GM18867 (cell line): Measurements from ENCODE around the gene UBE2D2.
A peak's percentile ranks its signal among the peaks of the same experiment; 100 is the strongest.

ENCODE experiments used
- ATAC-seq: cut with Tn5 transposase; IDR thresholded peaks from one replicate; pipeline ENCODE4 v1.9.1; 2021; ENCODE audit warnings: mild to moderate bottlenecking, moderate library complexity; ENCODE audit not compliant: unreplicated experiment

UBE2D2 gene

GRCh38 chr5:139658928-139659667 is 98.0 kb downstream of the UBE2D2 start:
- no peak for ATAC-seq

- ATAC-seq = no peak
These were observed 98.6 kb downstream of the UBE2D2 start for GRCh38 chr5:139659695-139660101.

- ATAC-seq = no peak
These were observed 99.2 kb downstream of the UBE2D2 start for GRCh38 chr5:139660105-139660922.

GRCh38 chr5:139660923-139661814 is 100.0 kb downstream of the UBE2D2 start:
- no peak for ATAC-seq

- ATAC-seq = no peak
These were observed 101.5 kb downstream of the UBE2D2 start for GRCh38 chr5:139662617-139663016.

- no peak for ATAC-seq
These were observed 102.3 kb downstream of the UBE2D2 start for GRCh38 chr5:139663207-139664085.

- peak; percentile 61 for ATAC-seq
These were observed 103.1 kb downstream of the UBE2D2 start for GRCh38 chr5:139664086-139664693.

- no peak for ATAC-seq
These were observed 103.7 kb downstream of the UBE2D2 start for GRCh38 chr5:139664727-139665351.

- ATAC-seq = no peak
These were observed 104.5 kb downstream of the UBE2D2 start for GRCh38 chr5:139665626-139666025.

GRCh38 chr5:139666551-139666950 is 105.4 kb downstream of the UBE2D2 start:
- ATAC-seq = no peak

GRCh38 chr5:139667001-139667729 is 106.0 kb downstream of the UBE2D2 start:
- ATAC-seq = no peak

- no peak for ATAC-seq
These were observed 106.6 kb downstream of the UBE2D2 start for GRCh38 chr5:139667730-139668063.

- ATAC-seq = no peak
These were observed 107.1 kb downstream of the UBE2D2 start for GRCh38 chr5:139668064-139668880.

- ATAC-seq = no peak
These were observed 108.0 kb downstream of the UBE2D2 start for GRCh38 chr5:139668924-139669661.

GRCh38 chr5:139669662-139670368 is 108.7 kb downstream of the UBE2D2 start:
- ATAC-seq = peak; percentile 33

GRCh38 chr5:139670369-139671095 is 109.4 kb downstream of the UBE2D2 start:
- ATAC-seq = peak; percentile 56
